Measurements from ENCODE around the gene TXNRD3. TPM values are rescaled to one million over a fixed set of nuclear protein-coding genes. Genes with fewer than 3 reads are reported as not detected.
A peak's percentile ranks its signal among the peaks of the same experiment; 100 is the strongest.

TXNRD3 gene
- total RNA-seq, 1 donor from 2014 or later = 7.3 TPM

DNA sequence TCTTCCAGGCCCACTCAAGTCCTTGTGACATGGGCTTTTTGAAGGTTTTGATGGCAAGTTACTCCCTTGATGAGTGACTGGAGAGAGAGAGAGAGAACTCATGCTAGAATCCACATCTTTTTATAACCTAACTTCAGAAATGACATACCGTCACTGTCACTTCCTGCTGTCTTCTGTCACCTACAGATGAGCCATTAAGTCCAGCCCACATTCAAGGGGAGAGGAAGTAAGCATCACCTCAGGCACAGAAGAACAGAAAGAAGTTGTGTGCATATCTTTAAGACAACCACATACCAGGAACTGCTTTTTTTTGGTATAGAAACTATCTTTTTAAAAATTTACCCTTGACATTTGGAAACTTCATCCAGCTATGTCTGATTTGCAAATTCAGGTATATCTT is 16.6 kb upstream of the TXNRD3 start:
- no peak for DNase-seq

DNA sequence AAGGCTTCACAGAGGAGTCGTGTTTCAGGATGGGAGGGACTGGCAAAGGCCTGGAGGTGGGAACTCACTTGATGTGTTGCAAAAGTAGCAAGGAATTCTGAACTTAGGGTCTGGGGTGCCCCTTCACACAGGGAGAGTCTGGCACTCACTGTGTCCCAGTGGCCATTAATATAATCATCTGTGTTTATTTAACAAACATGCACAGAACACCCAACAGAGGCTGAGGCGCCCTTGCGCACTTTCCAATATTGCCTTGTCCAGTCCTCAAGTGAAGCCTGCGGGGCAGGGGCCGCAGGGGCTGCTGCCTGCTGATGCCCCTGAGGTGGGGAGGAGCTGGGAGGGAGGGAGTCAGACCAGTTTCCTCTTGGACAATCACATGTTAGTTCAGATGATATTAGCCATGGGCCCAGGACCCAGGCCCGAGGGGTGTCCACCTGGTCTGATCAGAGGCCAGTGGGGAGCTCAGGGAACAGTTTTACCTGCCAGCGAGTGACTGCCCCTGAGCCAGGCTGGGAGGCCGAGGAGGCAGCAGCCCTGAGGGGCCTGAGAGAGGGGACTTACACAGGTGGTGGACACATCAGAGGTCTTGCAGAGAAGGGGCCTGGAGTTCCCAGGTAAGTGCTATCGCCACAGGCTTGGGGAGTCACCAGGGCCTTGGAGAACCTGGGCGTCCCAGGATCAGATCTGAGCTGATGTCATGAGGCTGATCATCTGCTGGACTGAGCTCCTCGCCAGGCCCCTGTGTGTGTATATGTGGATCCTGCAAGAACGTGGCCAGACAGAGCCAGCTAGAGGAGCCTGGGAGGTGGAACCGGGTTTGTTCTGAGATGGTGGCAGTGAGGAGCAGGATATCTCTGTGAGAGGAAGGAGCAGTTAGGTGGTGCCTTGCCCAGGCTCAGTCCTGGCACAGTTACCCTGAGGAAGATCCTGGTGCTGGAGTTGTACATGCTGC is 13.8 kb upstream of the TXNRD3 start:
- no peak for DNase-seq

DNA sequence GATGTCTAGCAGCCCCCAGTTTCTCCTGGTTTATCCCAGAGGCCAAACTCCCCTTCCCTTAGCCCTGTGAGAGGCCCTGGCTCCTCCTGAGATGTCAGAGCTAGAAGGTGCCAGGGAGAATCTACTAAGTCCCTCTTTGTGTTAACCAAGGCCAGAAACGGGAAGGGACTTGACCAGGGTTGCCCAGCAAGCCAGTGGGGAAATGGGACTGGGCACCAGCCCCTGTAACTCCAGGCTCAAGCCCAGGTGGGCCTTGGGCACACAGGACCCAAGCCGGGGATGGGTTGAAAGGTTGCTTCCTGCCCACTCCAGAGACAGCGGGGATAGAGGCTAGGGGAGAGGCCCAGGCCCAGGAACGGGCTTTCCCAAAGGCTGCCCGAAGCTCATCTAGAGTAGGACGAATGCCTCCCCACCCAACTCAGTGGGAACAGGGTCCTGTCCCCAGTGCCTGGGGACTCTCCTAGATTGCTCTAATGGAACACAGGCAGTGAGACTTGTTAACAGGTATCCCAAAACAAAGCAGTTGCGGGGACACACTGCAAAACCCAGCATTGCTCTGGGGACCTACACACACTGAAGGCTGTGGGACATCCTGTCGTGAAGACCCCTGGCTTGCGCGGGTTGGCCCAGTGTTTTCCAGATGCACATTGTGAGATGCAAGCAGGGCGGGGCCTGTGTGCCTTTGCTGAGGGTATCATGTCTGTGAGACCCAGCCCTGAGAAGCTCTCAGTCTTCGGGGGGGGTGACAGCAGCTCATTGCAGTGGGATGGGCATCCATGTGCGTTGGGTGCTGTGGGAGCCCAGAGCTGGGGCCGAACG is 12.9 kb upstream of the TXNRD3 start:
- no peak for DNase-seq

DNA sequence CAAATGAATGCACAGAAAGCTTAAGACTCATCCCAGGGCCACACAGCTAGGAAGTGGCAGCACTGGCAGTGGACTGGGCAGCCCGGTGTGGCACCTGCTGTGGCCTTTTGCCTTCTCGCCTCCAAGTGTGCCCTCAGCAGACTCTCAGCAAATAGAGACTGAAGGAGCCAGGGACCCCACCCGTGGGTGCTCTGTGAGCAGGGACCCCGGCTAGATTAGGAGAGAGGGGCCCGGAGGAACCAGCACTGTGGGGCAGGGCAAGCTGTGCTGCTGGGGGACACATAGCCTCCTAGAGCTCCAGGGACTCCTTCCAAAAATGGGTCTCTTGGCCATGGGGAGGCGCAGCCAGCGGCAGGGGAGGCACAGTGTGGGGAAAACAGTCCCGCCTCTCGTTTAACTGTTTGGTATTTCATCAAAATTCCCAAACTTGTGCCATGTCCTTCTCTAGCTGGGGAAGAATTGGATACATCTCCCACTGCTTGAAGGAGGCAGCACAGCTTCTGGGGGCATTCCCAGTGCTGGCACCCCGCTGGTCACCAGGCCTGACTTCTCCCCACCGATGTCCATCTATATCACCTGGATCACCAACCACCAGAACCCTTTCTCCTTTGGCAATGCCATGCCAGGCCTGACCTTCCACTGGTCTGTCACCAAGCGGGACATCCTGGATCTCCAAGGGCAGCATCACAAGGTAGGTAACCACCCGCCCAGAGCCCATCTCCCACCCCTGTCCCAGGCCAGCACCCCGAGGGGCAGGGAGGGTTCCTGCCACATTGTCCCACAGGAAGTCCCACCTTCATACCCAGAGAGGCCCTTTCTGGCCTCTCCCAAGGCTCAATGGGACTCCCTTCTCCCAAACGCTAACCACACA is 12.0 kb upstream of the TXNRD3 start:
- DNase-seq = no peak

- DNase-seq = no peak
These were observed 11.2 kb upstream of the TXNRD3 start for GRCh38 chr3:126665959-126666657.

DNA sequence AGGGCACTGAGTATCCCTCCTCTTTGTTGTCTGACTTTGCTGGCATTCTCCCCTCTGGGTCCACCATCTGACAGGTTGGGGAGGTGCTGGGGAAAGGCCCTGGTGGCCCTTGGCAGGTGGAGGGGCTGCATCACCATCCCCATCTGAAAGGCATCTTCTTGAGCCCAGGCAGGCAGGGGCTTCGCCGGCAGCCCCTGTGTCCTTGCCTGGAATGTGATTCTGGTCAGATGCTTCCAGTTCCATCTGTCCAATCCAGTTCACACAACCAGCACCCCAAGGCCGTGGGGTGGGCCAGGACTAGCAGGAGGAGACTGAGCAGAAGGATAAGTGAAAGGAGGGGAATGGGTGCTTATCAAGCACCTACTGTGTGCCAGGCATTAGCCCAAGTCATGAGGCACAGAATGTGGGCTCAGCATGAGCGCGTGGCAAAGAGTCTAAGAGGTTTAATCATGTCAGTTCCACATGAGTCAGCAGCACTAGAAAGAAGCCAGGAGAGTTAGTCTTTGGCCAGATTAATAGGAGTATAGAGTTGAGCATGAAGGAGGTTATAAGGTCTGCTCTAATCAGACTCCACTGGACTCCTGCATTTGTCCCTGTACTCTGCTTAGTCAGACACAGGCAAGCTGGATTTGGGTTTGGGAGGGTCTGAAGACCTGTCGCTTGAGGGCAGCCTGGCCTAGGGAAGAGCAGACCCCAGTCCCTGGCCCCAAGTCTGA is 10.5 kb upstream of the TXNRD3 start:
- DNase-seq = no peak

GRCh38 chr3:126664591-126665214 is 9.8 kb upstream of the TXNRD3 start:
- no peak for DNase-seq

DNA sequence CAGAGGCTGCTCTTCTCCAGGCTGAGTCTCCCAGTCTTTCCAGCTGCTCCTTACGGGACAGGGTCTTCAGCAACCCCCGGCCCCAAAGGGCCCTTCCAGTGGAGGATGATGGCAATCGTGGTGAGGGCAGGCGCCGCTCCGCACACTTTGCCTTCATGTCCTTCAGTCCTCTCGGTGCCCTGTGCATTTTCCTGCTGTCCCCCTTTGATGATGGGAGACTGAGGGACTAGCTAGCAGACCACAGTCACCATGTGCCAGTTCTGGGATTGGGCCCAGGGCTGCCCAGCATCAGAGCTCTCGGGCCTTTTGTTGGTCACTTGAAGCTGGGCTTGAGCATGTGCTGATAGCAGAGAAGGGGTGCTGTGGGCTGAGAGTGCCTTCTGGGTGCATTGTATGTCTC is 8.8 kb upstream of the TXNRD3 start:
- DNase-seq = no peak

- no peak for DNase-seq
These were observed 8.3 kb upstream of the TXNRD3 start for GRCh38 chr3:126663257-126663656.

- DNase-seq = no peak
These were observed 6.8 kb upstream of the TXNRD3 start for GRCh38 chr3:126661532-126662364.

DNA sequence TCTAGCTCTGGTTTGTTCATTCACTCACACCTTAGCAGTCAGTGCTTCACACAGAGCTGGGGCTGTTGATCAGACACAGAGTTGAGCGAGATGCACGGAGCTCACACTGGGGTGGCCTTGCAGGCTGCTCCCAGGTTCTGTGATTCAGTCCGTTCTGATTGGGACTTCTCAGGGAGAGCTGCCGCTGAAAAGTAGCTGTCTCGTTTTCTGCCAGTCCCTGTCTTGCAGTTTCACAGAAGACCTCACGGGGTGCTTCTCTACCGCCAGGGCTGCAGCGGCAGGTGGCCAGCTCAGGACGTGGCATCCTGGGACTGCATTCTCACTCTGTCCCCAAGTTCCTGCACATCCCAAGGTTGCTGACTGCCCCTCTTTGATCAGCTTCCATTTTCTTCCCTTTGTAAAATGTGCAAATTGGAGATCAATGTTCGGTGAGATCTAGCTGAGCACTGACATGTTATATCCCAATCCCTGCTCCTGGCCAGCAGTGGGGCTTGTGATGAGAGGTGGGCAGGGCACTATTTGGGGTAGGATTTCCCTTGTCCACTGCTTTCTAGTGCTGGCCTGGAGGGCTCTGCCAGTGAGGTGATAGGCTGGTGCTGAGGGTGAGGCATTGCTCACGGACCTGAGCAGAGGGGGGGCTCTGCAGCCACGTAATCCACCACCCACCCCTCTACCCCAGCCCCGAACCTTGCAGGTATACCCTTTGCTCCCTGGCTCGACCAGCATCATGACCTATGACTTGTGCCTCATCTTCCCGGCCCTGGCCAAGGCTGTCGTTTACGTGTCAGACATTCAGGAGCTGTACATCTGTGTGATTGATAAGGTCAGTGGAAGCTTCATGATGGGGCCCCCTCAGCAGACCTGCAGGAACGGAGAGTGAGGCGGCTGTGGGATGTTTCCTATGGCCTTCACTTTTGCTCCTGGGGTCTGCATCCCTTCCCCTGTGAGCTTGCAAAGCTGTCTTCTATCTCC is 5.3 kb upstream of the TXNRD3 start:
- DNase-seq = peak; percentile 12

DNA sequence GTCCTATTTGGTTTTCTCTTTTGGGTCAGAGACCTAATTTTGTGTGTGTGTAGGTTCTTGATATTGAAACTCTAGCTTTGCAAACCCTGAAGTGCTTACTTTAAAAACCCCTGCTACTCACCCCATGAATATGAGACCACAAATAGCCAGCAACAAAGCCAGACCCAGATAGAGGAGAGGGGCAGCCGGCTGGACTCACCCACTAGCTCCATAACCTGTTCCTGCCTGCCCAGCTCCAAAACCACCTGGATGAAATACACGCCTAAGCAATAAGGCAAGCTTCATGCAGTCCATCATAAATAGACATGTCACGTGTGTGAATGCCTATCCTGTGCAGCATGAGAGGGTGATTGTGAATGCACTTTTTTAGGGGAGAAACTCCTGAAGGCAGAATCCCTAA is 3.7 kb upstream of the TXNRD3 start:
- DNase-seq = no peak

DNA sequence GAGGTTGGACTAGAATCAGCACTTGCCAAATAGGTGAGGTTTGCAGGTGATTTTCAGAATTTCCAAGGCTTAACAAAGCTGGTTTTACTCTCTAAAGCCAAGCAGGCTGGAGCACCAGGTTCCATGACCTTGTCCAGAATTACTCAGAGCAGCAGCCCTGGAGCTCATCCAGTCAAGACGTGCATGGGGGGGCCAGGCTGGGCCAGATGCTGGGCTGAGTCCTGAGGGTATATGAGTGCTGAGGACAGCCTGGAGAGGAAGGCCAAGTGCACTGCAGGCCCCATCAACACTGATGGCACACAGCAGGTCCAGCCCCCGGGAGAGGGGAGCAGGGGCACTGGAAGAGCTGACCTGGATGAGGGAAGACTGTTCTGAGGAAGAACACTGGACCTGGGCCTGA is 3.0 kb upstream of the TXNRD3 start:
- no peak for DNase-seq

DNA sequence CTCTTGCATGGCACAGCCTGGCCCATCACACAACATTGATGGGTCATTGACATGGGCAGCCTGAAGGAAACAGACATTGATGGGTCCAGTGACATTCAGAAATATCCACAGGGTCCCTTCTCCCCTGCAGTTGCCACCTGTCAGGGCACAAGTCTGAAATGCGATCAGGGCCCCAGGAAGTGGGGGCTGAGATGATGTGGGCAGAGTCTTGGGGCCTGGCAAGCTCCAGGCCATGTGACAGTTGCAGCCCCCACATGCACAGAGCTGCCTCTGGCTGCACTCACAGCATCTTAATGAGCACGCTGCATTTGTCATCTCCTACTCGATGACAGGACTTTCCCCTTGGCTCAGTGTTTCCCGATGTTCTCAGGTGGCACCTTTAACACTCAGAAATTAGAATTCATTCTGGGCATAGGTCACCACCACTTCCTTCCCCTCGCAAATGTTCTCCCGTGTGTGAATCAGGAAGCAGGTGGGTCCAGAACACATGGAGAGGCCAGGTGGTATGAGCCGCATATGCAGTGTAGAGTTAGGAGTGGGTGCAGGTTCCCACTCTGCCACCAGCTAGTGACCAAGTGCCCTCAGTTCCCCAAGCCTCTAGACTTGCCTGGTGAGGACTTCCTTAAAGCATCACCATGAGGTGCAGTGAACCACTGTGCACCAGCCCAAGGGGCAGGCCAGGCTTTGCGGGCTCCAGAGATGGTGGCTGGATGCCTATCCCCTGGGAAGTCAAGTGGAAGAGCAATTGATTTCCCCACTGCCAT is 1.6 kb upstream of the TXNRD3 start:
- no peak for DNase-seq

DNA sequence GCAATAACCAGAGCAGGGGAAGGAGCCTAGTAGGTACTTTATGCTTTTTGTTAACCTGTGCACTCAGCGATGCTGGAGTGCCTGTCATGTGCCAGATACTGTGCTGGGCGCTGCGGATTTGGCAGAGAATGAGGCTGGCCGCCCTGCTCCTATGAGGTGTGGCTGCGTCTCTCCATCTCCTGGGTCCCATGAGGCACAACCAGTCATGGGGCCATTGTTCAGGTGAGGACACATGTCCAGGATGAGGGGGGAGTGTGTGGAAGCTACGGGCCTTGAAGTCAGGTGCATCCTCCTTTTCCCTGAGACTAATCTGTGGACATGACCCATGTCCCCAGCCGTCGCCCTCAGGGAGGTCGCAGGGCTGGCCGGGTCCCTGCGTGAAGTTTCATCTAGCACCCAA is 963 bp upstream of the TXNRD3 start:
- no peak for DNase-seq

- DNase-seq = no peak
These were observed 5.3 kb downstream of the TXNRD3 start for GRCh38 chr3:126649556-126650092.

- no peak for DNase-seq
These were observed 8.2 kb downstream of the TXNRD3 start for GRCh38 chr3:126646674-126647073.

GRCh38 chr3:126644615-126645014 is 10.3 kb downstream of the TXNRD3 start:
- DNase-seq = no peak

Measured in dermis blood vessel endothelial cell (primary cell).